ENCODE measurements around the gene KDR.

GRCh38 chr4:55029321-55029720, 96.1 kb downstream of the KDR start:
- TF ChIP-seq CTCF (IDR thresholded peaks at IDR 0.05) (no peak), POLR2A (IDR thresholded peaks at IDR 0.05) (no peak)
